WTC11 (cell line): ENCODE data around the gene PDCD5. TPM values are rescaled to one million over a fixed set of nuclear protein-coding genes. Genes with fewer than 3 reads are reported as not detected.

Experiments
- ATAC-seq: fragments of 200-7000 bp; cut with Tn5 transposase; 2 replicates; pipeline ENCODE4 v1.10.0; 2021; ENCODE audit warnings: mild to moderate bottlenecking, moderate library complexity
- CTCF ChIA-PET: fragments of 300-600 bp; sonication (Branson Sonifier 250); formaldehyde crosslinking; loops from one replicate; lab custom pipeline; 2021; ENCODE audit warnings: antibody characterized with exemption; lab: Charles Lee
- POLR2A ChIA-PET: fragments of 350-600 bp; sonication (Branson Sonifier 250); formaldehyde crosslinking; loops from one replicate; lab custom pipeline; 2021; ENCODE audit warnings: antibody characterized with exemption; lab: Charles Lee
- DNase-seq: peaks from one replicate; pipeline ENCODE4 v3.0.0; 2021; ENCODE audit warnings: low spot score
- H3K27ac Mint-ChIP-seq: 2 replicates; pipeline ENCODE4 v1.8.0; 2021; ENCODE audit warnings: mixed read lengths
- H3K27me3 Mint-ChIP-seq: 2 replicates; pipeline ENCODE4 v1.8.0; 2021; ENCODE audit warnings: low read depth, mild to moderate bottlenecking, moderate library complexity, mixed read lengths
- H3K36me3 Mint-ChIP-seq: 2 replicates; pipeline ENCODE4 v1.8.0; 2021; ENCODE audit warnings: mixed read lengths
- H3K4me1 Mint-ChIP-seq: 2 replicates; pipeline ENCODE4 v1.8.0; 2022; ENCODE audit warnings: mixed read lengths
- H3K4me3 Mint-ChIP-seq: 2 replicates; pipeline ENCODE4 v1.8.0; 2021; ENCODE audit warnings: mild to moderate bottlenecking, moderate library complexity, mixed read lengths
- H3K9me3 Mint-ChIP-seq: 2 replicates; pipeline ENCODE4 v1.8.0; 2021; ENCODE audit warnings: mixed read lengths
- CREM ChIP-seq: sonication (generic); formaldehyde crosslinking; IDR thresholded peaks from 2 replicates; pipeline ENCODE4 v1.8.1; 2022; ENCODE audit warnings: mild to moderate bottlenecking, missing genetic modification reagents, moderate library complexity
- ESRRA ChIP-seq: sonication (generic); formaldehyde crosslinking; IDR thresholded peaks from 2 replicates; pipeline ENCODE4 v1.8.1; 2022; ENCODE audit warnings: mild to moderate bottlenecking, missing genetic modification reagents, borderline replicate concordance
- GABPB1 ChIP-seq: sonication (generic); formaldehyde crosslinking; IDR thresholded peaks from 2 replicates; pipeline ENCODE4 v1.8.1; 2023; ENCODE audit warnings: mild to moderate bottlenecking, missing genetic modification reagents
- KAT7 ChIP-seq: sonication (generic); formaldehyde crosslinking; IDR thresholded peaks from 2 replicates; pipeline ENCODE4 v1.8.1; 2023; ENCODE audit warnings: missing genetic modification reagents, mild to moderate bottlenecking, borderline replicate concordance
- NFE2L1 ChIP-seq: sonication (generic); formaldehyde crosslinking; IDR thresholded peaks from 2 replicates; pipeline ENCODE4 v1.8.1; 2023; ENCODE audit warnings: missing genetic modification reagents
- PRRX2 ChIP-seq: fragments of 250-450 bp; sonication (Bioruptor Pico); IDR thresholded peaks from 2 replicates; pipeline ENCODE4 v1.8.0; 2021; ENCODE audit warnings: mild to moderate bottlenecking
- STAT6 ChIP-seq: sonication (generic); formaldehyde crosslinking; conservative IDR thresholded peaks from 2 replicates; pipeline ENCODE4 v1.8.1; 2023; ENCODE audit warnings: mild to moderate bottlenecking, low read depth, missing genetic modification reagents, moderate library complexity
- TEAD1 ChIP-seq: sonication (generic); formaldehyde crosslinking; IDR thresholded peaks from 2 replicates; pipeline ENCODE4 v1.8.0; 2022; ENCODE audit warnings: mild to moderate bottlenecking, missing genetic modification reagents
- ZNF219 ChIP-seq: sonication (generic); formaldehyde crosslinking; IDR thresholded peaks from 2 replicates; pipeline ENCODE4 v1.8.0; 2023; ENCODE audit warnings: missing genetic modification reagents, mild to moderate bottlenecking, borderline replicate concordance
- total RNA-seq: library from RNA; stranded (reverse); gene quantifications from 3 replicates; pipeline ENCODE4 v1.2.3, GENCODE V29; 2021
- TF ChIP-seq, protein P1 (sequence below): fragments of 250-450 bp; sonication (Bioruptor Pico); IDR thresholded peaks from 2 replicates; pipeline ENCODE4 v1.9.0; 2021; ENCODE audit warnings: mild to moderate bottlenecking, borderline replicate concordance
- TF ChIP-seq, protein P2 (sequence below): sonication (generic); formaldehyde crosslinking; conservative IDR thresholded peaks from 2 replicates; pipeline ENCODE4 v1.8.1; 2022; ENCODE audit warnings: mild to moderate bottlenecking, missing genetic modification reagents
- TF ChIP-seq, protein P3 (sequence below): sonication (generic); formaldehyde crosslinking; IDR thresholded peaks from 2 replicates; pipeline ENCODE4 v1.8.0; 2022; ENCODE audit warnings: mild to moderate bottlenecking, missing genetic modification reagents
- TF ChIP-seq, protein P4 (sequence below): fragments of 200-600 bp; IDR thresholded peaks from 2 replicates; pipeline ENCODE4 v1.8.0; 2022; ENCODE audit warnings: antibody characterized with exemption
- TF ChIP-seq, protein P5 (sequence below): sonication (generic); formaldehyde crosslinking; IDR thresholded peaks from 2 replicates; pipeline ENCODE4 v1.8.1; 2023; ENCODE audit warnings: mild to moderate bottlenecking, missing genetic modification reagents, borderline replicate concordance

Gene PDCD5
- total RNA-seq, 1 experiment from 2014 or later: 89.5 TPM

GRCh38 chr19:32624410-32624809, 43.4 kb downstream of the PDCD5 start (continued):
- TF ChIP-seq, protein P1, sequence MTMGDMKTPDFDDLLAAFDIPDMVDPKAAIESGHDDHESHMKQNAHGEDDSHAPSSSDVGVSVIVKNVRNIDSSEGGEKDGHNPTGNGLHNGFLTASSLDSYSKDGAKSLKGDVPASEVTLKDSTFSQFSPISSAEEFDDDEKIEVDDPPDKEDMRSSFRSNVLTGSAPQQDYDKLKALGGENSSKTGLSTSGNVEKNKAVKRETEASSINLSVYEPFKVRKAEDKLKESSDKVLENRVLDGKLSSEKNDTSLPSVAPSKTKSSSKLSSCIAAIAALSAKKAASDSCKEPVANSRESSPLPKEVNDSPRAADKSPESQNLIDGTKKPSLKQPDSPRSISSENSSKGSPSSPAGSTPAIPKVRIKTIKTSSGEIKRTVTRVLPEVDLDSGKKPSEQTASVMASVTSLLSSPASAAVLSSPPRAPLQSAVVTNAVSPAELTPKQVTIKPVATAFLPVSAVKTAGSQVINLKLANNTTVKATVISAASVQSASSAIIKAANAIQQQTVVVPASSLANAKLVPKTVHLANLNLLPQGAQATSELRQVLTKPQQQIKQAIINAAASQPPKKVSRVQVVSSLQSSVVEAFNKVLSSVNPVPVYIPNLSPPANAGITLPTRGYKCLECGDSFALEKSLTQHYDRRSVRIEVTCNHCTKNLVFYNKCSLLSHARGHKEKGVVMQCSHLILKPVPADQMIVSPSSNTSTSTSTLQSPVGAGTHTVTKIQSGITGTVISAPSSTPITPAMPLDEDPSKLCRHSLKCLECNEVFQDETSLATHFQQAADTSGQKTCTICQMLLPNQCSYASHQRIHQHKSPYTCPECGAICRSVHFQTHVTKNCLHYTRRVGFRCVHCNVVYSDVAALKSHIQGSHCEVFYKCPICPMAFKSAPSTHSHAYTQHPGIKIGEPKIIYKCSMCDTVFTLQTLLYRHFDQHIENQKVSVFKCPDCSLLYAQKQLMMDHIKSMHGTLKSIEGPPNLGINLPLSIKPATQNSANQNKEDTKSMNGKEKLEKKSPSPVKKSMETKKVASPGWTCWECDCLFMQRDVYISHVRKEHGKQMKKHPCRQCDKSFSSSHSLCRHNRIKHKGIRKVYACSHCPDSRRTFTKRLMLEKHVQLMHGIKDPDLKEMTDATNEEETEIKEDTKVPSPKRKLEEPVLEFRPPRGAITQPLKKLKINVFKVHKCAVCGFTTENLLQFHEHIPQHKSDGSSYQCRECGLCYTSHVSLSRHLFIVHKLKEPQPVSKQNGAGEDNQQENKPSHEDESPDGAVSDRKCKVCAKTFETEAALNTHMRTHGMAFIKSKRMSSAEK: no peak
- no peak for TF ChIP-seq ZNF219 (CRISPR knock-in tag)
- TF ChIP-seq ESRRA (CRISPR knock-in tag): no peak
- TF ChIP-seq, protein P2, sequence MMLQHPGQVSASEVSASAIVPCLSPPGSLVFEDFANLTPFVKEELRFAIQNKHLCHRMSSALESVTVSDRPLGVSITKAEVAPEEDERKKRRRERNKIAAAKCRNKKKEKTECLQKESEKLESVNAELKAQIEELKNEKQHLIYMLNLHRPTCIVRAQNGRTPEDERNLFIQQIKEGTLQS: no peak
- no peak for TF ChIP-seq NFE2L1 (CRISPR knock-in tag)
- TF ChIP-seq, protein P3, sequence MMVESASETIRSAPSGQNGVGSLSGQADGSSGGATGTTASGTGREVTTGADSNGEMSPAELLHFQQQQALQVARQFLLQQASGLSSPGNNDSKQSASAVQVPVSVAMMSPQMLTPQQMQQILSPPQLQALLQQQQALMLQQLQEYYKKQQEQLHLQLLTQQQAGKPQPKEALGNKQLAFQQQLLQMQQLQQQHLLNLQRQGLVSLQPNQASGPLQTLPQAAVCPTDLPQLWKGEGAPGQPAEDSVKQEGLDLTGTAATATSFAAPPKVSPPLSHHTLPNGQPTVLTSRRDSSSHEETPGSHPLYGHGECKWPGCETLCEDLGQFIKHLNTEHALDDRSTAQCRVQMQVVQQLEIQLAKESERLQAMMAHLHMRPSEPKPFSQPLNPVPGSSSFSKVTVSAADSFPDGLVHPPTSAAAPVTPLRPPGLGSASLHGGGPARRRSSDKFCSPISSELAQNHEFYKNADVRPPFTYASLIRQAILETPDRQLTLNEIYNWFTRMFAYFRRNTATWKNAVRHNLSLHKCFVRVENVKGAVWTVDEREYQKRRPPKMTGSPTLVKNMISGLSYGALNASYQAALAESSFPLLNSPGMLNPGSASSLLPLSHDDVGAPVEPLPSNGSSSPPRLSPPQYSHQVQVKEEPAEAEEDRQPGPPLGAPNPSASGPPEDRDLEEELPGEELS: no peak

DNA sequence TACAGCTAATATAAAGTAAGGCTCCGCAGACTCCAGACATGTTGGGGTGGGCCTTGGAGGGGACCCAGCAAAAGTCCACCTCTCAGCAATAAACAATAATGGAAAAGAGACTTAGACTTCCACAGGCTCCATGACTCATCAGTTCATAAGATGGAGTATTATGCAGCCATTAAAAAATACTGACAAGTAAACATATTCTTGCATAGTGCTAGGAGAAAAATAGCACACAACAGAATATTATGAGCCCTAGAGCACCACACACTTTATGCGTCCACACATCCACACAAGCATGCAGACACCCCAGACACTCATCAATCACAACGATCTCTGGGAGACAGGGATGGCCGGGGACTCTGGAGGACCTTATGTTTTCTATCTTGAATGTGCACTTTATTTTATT, 46.0 kb downstream of the PDCD5 start:
- ATAC-seq: no peak
- POLR2A ChIA-PET: no interaction called here
- TF ChIP-seq, protein P4, sequence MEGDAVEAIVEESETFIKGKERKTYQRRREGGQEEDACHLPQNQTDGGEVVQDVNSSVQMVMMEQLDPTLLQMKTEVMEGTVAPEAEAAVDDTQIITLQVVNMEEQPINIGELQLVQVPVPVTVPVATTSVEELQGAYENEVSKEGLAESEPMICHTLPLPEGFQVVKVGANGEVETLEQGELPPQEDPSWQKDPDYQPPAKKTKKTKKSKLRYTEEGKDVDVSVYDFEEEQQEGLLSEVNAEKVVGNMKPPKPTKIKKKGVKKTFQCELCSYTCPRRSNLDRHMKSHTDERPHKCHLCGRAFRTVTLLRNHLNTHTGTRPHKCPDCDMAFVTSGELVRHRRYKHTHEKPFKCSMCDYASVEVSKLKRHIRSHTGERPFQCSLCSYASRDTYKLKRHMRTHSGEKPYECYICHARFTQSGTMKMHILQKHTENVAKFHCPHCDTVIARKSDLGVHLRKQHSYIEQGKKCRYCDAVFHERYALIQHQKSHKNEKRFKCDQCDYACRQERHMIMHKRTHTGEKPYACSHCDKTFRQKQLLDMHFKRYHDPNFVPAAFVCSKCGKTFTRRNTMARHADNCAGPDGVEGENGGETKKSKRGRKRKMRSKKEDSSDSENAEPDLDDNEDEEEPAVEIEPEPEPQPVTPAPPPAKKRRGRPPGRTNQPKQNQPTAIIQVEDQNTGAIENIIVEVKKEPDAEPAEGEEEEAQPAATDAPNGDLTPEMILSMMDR: no peak
- TF ChIP-seq KAT7 (CRISPR knock-in tag): no peak
- TF ChIP-seq GABPB1: no peak
- TF ChIP-seq CREM (CRISPR knock-in tag): no peak
- TF ChIP-seq TEAD1 (CRISPR knock-in tag): no peak
- TF ChIP-seq PRRX2 (CRISPR knock-in tag): no peak
- TF ChIP-seq, protein P5, sequence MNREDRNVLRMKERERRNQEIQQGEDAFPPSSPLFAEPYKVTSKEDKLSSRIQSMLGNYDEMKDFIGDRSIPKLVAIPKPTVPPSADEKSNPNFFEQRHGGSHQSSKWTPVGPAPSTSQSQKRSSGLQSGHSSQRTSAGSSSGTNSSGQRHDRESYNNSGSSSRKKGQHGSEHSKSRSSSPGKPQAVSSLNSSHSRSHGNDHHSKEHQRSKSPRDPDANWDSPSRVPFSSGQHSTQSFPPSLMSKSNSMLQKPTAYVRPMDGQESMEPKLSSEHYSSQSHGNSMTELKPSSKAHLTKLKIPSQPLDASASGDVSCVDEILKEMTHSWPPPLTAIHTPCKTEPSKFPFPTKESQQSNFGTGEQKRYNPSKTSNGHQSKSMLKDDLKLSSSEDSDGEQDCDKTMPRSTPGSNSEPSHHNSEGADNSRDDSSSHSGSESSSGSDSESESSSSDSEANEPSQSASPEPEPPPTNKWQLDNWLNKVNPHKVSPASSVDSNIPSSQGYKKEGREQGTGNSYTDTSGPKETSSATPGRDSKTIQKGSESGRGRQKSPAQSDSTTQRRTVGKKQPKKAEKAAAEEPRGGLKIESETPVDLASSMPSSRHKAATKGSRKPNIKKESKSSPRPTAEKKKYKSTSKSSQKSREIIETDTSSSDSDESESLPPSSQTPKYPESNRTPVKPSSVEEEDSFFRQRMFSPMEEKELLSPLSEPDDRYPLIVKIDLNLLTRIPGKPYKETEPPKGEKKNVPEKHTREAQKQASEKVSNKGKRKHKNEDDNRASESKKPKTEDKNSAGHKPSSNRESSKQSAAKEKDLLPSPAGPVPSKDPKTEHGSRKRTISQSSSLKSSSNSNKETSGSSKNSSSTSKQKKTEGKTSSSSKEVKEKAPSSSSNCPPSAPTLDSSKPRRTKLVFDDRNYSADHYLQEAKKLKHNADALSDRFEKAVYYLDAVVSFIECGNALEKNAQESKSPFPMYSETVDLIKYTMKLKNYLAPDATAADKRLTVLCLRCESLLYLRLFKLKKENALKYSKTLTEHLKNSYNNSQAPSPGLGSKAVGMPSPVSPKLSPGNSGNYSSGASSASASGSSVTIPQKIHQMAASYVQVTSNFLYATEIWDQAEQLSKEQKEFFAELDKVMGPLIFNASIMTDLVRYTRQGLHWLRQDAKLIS (CRISPR knock-in tag): no peak
- no peak for TF ChIP-seq STAT6
- H3K9me3 Mint-ChIP-seq: no peaks in the 10 kb centered on the region
- no peak overlapping the region for H3K27ac Mint-ChIP-seq
- CTCF ChIA-PET: no interaction called here
- H3K4me1 Mint-ChIP-seq: no peaks in the 10 kb centered on the region
- H3K27me3 Mint-ChIP-seq: no peaks in the 10 kb centered on the region
- peaks cover 44% of the 10 kb centered on the region for H3K36me3 Mint-ChIP-seq
- no peak for DNase-seq
- H3K4me3 Mint-ChIP-seq: no peak overlapping the region
